Breast epithelium (tissue), 4 donors: Measurements from ENCODE around the gene RGMA. TPM values are rescaled to one million over a fixed set of nuclear protein-coding genes. Genes with fewer than 3 reads are reported as not detected.

Source experiments
- DNase-seq, 2 donors: peaks; one replicate each; pipeline ENCODE4 v3.0.0-alpha.2; 2019; ENCODE audit warnings: low spot score in 2 of 2
- H3K27ac ChIP-seq, 2 donors: fragments of 200-600 bp; sonication (generic) in 1 of 2; one replicate each; pipeline ENCODE4 v1.5.1; 2016 to 2019; ENCODE audit warnings: mild to moderate bottlenecking in 1 of 2
- H3K27me3 ChIP-seq, 2 donors: fragments of 200-600 bp; sonication (generic) in 1 of 2; one replicate each; pipeline versions ENCODE4 v1.5.1 to v1.6.0; 2017 to 2019; ENCODE audit warnings: control low read depth in 1 of 2, mild to moderate bottlenecking in 1 of 2
- H3K36me3 ChIP-seq: fragments of 200-600 bp; one replicate; pipeline ENCODE4 v1.5.1; 2019
- H3K4me1 ChIP-seq, 2 donors: fragments of 200-600 bp; sonication (generic); one replicate each; pipeline ENCODE4 v1.5.1; 2016 to 2019; ENCODE audit warnings: control low read depth in 1 of 2
- H3K4me3 ChIP-seq, 3 donors: fragments of 200-600 bp; sonication (generic); 1 replicate in 2 of 3; 2 replicates in 1 of 3; pipeline ENCODE4 v1.5.1; 2016 to 2019; ENCODE audit warnings: mild to moderate bottlenecking in 3 of 3, moderate library complexity in 2 of 3
- H3K9me3 ChIP-seq, 2 donors: fragments of 200-600 bp; sonication (generic) in 1 of 2; one replicate each; pipeline ENCODE4 v1.5.1; 2016 to 2019; ENCODE audit warnings: control low read depth in 1 of 2
- POLR2A ChIP-seq: fragments of 450-650 bp; IDR thresholded peaks from one replicate; pipeline ENCODE4 v1.6.1; 2016; ENCODE audit warnings: antibody characterized with exemption, mild to moderate bottlenecking, moderate library complexity
- POLR2AphosphoS5 ChIP-seq, 3 donors: sonication (generic); formaldehyde crosslinking; IDR thresholded peaks; one replicate each; pipeline ENCODE4 v1.6.1; 2017; ENCODE audit warnings: antibody characterized with exemption in 3 of 3
- intact Hi-C: fragments of 100-400 bp; cut with DNase I; formaldehyde crosslinking; loops from one replicate; pipeline ENCODE4 v1.15.1; 2023; ENCODE audit warnings: low total_unique reads
- total RNA-seq, 3 donors: library from RNA; depleted of rRNA; stranded (reverse); fragments of >200 nt; gene quantifications; one replicate each; pipeline ENCODE4 v1.1.0, GENCODE V29; 2016
- TF ChIP-seq, protein P1 (sequence below), 3 donors: fragments of 450-650 bp; IDR thresholded peaks; one replicate each; pipeline ENCODE4 v1.5.1; 2016 to 2017; ENCODE audit warnings: antibody characterized with exemption in 3 of 3, mild to moderate bottlenecking in 3 of 3, moderate library complexity in 3 of 3

The RGMA gene
- total RNA-seq, 3 donors from 2014 or later = 9.7 to 17.7 (median 14.4) TPM

DNA sequence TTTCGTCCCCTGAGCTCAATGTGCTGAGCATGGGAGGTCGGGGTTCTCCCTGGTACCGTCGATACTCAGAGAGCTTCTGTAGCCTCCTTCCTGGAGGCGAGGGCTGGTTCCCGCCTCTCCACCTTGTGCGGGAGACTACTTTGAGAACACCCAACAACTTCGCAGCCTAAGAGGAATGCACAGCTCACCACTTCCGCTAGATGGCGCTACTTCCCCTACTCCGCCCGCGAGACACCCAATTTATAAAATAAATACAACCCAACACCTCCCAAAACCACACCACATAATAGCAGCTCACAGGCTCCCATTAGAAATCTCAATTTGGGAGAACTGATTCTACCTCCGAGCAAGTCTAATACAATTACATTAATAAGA, 1.2 kb downstream of the RGMA start:
- intact Hi-C loops = no loop called here
- peak in 1 of 2 donors; percentile 66 for DNase-seq
- Histone ChIP-seq H3K9me3 (no peaks in the 10 kb centered on the region), H3K36me3 (no peaks in the 10 kb centered on the region), H3K27ac (peak overlapping the region; percentile 48 to 53), H3K27me3 (peaks cover 0 to 8% of the 10 kb centered on the region in 2 donors), H3K4me1 (no peaks in the 10 kb centered on the region), H3K4me3 (peak overlapping the region; percentile 62 to 74 (median 65))
- TF ChIP-seq POLR2A (no peak), POLR2AphosphoS5 (IDR thresholded peaks at IDR 0.05) (peak in 1 of 3 donors; percentile 25)
- TF ChIP-seq, protein P1, sequence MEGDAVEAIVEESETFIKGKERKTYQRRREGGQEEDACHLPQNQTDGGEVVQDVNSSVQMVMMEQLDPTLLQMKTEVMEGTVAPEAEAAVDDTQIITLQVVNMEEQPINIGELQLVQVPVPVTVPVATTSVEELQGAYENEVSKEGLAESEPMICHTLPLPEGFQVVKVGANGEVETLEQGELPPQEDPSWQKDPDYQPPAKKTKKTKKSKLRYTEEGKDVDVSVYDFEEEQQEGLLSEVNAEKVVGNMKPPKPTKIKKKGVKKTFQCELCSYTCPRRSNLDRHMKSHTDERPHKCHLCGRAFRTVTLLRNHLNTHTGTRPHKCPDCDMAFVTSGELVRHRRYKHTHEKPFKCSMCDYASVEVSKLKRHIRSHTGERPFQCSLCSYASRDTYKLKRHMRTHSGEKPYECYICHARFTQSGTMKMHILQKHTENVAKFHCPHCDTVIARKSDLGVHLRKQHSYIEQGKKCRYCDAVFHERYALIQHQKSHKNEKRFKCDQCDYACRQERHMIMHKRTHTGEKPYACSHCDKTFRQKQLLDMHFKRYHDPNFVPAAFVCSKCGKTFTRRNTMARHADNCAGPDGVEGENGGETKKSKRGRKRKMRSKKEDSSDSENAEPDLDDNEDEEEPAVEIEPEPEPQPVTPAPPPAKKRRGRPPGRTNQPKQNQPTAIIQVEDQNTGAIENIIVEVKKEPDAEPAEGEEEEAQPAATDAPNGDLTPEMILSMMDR (IDR thresholded peaks at IDR 0.05) = peak; percentile 79 to 84 (median 81)

- H3K36me3 ChIP-seq = no peaks in the 10 kb centered on the region
- H3K27me3 ChIP-seq = peaks cover 0 to 8% of the 10 kb centered on the region in 2 donors
- H3K27ac ChIP-seq = peak overlapping the region in 1 of 2 donors; percentile 20
- DNase-seq = no peak
- H3K4me3 ChIP-seq = peak overlapping the region; percentile 26 to 65 (median 62)
- intact Hi-C loops = loop anchor here (1.0 kb wide), 1 partner anchor 42 kb away; no protein-coding TSS in a partner anchor
- TF ChIP-seq POLR2A (no peak), POLR2AphosphoS5 (IDR thresholded peaks at IDR 0.05) (no peak)
- TF ChIP-seq, protein P1 (IDR thresholded peaks at IDR 0.05) = no peak
- no peaks in the 10 kb centered on the region for H3K4me1 ChIP-seq
- no peaks in the 10 kb centered on the region for H3K9me3 ChIP-seq
Measured at GRCh38 chr15:93086791-93087190, 2.2 kb downstream of the RGMA start.

DNA sequence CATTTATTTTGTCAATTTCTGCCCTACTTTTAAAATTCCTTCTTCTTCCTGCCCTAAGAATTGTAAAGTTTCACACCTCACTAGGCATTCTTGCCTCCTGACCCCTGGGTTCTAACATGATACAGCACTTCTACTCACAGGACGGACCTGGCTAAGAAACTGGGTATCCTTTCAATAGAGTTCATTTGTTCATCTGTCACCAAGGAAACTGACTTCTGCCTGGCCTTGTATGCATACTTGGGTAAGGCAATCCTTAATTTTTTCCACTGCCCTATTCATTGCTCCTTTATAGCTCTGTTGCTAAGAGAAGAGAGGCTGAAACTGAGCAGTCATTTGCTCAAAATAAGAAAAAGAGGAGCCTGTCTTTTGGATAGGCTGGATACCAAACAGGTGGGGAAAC, 3.3 kb downstream of the RGMA start:
- Histone ChIP-seq H3K27ac (peak overlapping the region in 1 of 2 donors; percentile 48), H3K4me3 (peak overlapping the region in 1 of 3 donors; percentile 16), H3K27me3 (peaks cover 0 to 8% of the 10 kb centered on the region in 2 donors), H3K36me3 (no peaks in the 10 kb centered on the region), H3K4me1 (no peaks in the 10 kb centered on the region), H3K9me3 (no peaks in the 10 kb centered on the region)
- TF ChIP-seq POLR2A = no peak
- TF ChIP-seq, protein P1 (IDR thresholded peaks at IDR 0.05) = no peak
- TF ChIP-seq POLR2AphosphoS5 (IDR thresholded peaks at IDR 0.05) = no peak
- intact Hi-C loops = loop anchor here (1.0 kb wide), 1 partner anchor 41 kb away; no protein-coding TSS in a partner anchor
- no peak for DNase-seq

DNA sequence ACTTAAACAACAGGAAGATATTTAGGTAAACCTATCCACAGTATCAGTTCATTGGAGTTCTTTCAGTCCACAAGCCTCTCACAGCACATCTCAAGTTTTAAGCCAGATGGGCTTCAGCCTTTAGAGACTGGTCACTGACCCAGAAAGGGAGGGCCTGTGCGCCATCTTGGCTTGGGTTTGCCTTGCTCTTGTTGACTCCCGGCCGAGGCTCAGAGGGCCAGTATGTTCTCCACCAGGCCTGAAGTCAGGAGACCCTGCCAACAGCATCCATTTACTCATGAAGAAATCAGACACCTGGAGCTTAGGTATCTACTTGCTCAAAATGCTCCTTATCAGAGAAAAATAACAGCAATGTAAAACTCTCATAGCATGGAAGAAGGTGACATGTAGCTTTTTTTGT, 6.2 kb downstream of the RGMA start:
- peaks cover 0 to 5% of the 10 kb centered on the region in 2 donors for H3K27me3 ChIP-seq
- H3K36me3 ChIP-seq = no peaks in the 10 kb centered on the region
- no peak for DNase-seq
- H3K4me1 ChIP-seq = no peaks in the 10 kb centered on the region
- intact Hi-C loops = loop anchor here (1.0 kb wide), 1 partner anchor 32 kb away; no protein-coding TSS in a partner anchor
- H3K9me3 ChIP-seq = no peaks in the 10 kb centered on the region
- TF ChIP-seq POLR2AphosphoS5 (IDR thresholded peaks at IDR 0.05) (no peak), POLR2A (no peak)
- TF ChIP-seq, protein P1 (IDR thresholded peaks at IDR 0.05) = no peak
- H3K4me3 ChIP-seq = no peak overlapping the region
- H3K27ac ChIP-seq = no peak overlapping the region

GRCh38 chr15:93081399-93081798, 7.6 kb downstream of the RGMA start:
- TF ChIP-seq, protein P1 (IDR thresholded peaks at IDR 0.05) = no peak
- no peak for TF ChIP-seq POLR2A
- no peak for TF ChIP-seq POLR2AphosphoS5 (IDR thresholded peaks at IDR 0.05)
- Histone ChIP-seq H3K4me1 (no peaks in the 10 kb centered on the region), H3K36me3 (no peaks in the 10 kb centered on the region), H3K27ac (no peak overlapping the region), H3K4me3 (no peak overlapping the region), H3K27me3 (peaks cover 0 to 5% of the 10 kb centered on the region in 2 donors), H3K9me3 (no peaks in the 10 kb centered on the region)
- intact Hi-C loops = no loop called here
- DNase-seq = no peak
